Measurements from ENCODE around the gene GPR149.

The GPR149 gene

DNA sequence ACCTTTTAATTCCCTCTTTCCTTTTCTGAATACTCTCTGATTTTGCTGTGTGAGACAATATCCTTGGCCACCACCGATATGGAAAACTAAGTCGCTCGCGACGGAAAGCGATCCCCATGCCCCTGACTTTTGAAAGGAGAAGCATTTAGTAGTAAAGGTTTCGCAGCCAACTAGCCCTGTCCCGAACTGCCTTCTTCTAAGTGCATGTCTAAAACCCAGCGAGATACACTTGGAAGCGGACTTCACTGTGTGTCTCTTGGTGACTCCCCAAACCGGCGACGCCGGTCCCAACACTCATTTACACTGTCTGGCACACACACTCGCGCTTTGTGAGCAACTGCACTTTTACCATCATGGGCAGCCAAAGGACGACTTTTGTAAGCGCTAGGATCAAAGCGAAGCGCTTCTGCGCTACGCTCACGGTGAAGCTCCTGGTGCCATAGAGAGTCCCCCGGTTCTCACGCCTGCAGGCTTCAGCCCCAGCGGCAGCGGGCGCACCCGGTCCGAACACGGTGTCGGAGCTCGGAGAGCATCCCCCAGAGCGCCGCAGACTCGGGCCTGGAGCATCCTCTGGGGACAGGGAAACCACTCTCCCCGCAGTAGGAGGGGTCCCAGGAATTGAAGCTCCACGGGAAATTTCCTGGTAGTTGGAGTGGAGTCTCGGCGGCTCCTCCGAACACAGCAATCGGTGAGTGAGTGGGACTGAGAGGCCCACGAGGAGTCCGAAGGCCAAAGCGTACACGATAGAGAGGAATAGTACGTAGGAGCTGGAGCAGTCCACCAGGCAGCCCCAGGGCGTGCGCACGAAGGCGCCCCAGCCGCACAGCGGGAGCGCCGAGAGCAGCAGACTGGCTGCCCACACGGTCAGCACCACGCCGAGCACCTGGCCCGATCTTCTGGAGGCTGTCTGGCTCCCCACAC, 1.4 kb downstream of the GPR149 start:
- TF ChIP-seq, protein P1, sequence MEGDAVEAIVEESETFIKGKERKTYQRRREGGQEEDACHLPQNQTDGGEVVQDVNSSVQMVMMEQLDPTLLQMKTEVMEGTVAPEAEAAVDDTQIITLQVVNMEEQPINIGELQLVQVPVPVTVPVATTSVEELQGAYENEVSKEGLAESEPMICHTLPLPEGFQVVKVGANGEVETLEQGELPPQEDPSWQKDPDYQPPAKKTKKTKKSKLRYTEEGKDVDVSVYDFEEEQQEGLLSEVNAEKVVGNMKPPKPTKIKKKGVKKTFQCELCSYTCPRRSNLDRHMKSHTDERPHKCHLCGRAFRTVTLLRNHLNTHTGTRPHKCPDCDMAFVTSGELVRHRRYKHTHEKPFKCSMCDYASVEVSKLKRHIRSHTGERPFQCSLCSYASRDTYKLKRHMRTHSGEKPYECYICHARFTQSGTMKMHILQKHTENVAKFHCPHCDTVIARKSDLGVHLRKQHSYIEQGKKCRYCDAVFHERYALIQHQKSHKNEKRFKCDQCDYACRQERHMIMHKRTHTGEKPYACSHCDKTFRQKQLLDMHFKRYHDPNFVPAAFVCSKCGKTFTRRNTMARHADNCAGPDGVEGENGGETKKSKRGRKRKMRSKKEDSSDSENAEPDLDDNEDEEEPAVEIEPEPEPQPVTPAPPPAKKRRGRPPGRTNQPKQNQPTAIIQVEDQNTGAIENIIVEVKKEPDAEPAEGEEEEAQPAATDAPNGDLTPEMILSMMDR (IDR thresholded peaks at IDR 0.05; ENCODE audit: control insufficient read depth, extremely low read depth, insufficient read depth), result no peak
- no peak for DNase-seq (ENCODE audit: low read depth)
- no peak overlapping the region for H3K4me3 ChIP-seq (ENCODE audit: low read depth, low read length)

DNA sequence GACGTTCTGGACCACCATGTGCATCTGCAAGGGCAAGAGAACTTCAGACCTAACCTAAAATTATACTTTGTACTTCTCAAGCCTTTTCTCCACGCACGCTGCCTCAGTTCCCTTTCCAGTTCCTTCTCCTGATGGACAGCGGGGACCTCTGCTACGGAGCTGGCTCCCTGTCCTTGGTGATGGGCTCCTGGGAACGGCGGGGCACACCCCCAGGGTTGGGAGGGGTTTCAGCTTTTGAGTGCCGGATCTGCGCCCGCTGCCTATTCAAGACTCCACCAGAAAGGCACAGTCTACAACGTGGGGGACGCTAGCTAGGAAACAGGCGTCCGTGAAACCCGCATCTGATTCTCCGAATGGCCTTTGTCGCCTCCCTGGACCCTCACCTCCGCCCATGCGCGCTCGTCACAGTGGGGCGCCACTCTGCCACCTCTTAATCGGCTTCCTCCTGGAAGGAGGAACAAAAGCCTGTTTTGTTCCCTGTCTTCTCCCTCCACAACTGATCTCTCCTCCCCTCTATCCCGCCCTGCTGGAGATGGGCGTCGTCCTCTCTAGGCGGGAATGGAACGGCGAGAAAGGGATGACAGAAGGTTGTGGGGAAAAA, 2.2 kb downstream of the GPR149 start:
- no peak for DNase-seq (ENCODE audit: low read depth)

GRCh38 chr3:154422694-154423093, 7.3 kb downstream of the GPR149 start:
- TF ChIP-seq, protein P1 (IDR thresholded peaks at IDR 0.05; ENCODE audit: control insufficient read depth, extremely low read depth, insufficient read depth), result no peak
- DNase-seq (ENCODE audit: low read depth), result no peak

More for the DNA sequence above, 2.2 kb downstream of the GPR149 start:
- no peak overlapping the region for H3K4me3 ChIP-seq (ENCODE audit: low read depth, low read length)
- TF ChIP-seq, protein P1 (IDR thresholded peaks at IDR 0.05; ENCODE audit: control insufficient read depth, extremely low read depth, insufficient read depth), result no peak

DNA sequence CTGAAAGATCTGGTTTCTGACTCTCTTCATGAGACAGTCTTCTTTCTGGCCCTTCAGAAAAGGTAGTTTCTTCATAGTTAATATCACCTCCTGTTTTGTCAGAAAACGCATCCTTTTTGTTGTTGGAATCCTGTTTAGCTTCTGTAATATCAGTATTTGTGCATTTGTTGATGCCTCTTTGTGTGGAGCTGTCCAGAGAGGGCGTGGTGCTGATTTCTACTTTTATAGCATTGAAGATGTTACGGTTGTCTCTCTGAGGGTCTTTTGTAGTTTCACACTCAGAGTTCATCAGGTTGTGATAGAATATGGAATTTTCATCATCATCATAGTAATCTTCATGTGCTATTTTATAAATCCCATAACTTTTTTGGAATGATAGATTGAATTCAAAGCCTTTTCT, 8.9 kb downstream of the GPR149 start:
- no peak for DNase-seq (ENCODE audit: low read depth)
- TF ChIP-seq, protein P1 (IDR thresholded peaks at IDR 0.05; ENCODE audit: control insufficient read depth, extremely low read depth, insufficient read depth), result no peak

More at GRCh38 chr3:154422694-154423093, 7.3 kb downstream of the GPR149 start:
- no peak overlapping the region for H3K4me3 ChIP-seq (ENCODE audit: low read depth, low read length)

GRCh38 chr3:154398084-154398967, 31.7 kb downstream of the GPR149 start:
- no peak overlapping the region for H3K4me3 ChIP-seq (ENCODE audit: low read depth, low read length)
- DNase-seq (ENCODE audit: low read depth), result no peak
- TF ChIP-seq, protein P1 (IDR thresholded peaks at IDR 0.05; ENCODE audit: control insufficient read depth, extremely low read depth, insufficient read depth), result no peak

More for the DNA sequence above, 8.9 kb downstream of the GPR149 start:
- no peak overlapping the region for H3K4me3 ChIP-seq (ENCODE audit: low read depth, low read length)

- H3K4me3 ChIP-seq (ENCODE audit: low read depth, low read length), result no peak overlapping the region
- TF ChIP-seq, protein P1 (IDR thresholded peaks at IDR 0.05; ENCODE audit: control insufficient read depth, extremely low read depth, insufficient read depth), result no peak
- no peak for DNase-seq (ENCODE audit: low read depth)
Measured at GRCh38 chr3:154389861-154390260, 40.1 kb downstream of the GPR149 start.
